ENCODE measurements around the gene HDAC10.

HDAC10 gene

GRCh38 chr22:50242406-50242949 lies 8.6 kb downstream of the HDAC10 start:
- no peak for DNase-seq (ENCODE audit: low read depth, low spot score)

- no peak for DNase-seq (ENCODE audit: low read depth, low spot score)
Measured at GRCh38 chr22:50238755-50239154, 12.3 kb downstream of the HDAC10 start.

GRCh38 chr22:50236731-50237409 lies 14.2 kb downstream of the HDAC10 start:
- no peak for DNase-seq (ENCODE audit: low read depth, low spot score)

GRCh38 chr22:50233223-50233622 lies 17.8 kb downstream of the HDAC10 start:
- no peak for DNase-seq (ENCODE audit: low read depth, low spot score)

GRCh38 chr22:50232481-50233151 lies 18.4 kb downstream of the HDAC10 start:
- DNase-seq (ENCODE audit: low read depth, low spot score), result no peak

DNA sequence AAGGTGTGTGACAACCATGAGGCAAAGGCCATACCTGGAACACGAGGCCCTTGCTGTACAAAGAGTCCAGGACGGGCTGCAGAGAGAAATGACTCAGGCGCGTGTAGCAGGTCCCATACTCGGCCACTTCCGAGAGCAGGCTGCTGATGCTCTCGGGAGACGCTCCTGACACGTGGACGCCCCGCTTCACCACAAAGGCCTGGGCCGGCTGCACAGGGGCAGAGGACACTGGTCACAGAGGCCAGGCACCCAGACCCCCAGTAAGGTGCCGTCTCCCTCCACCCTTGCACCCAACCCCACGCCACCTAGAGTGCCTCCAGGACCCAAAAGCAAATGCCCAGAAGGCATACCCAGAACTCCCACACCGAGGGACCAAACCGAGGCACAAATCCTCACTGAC lies 21.7 kb downstream of the HDAC10 start:
- DNase-seq (ENCODE audit: low read depth, low spot score), result no peak

DNA sequence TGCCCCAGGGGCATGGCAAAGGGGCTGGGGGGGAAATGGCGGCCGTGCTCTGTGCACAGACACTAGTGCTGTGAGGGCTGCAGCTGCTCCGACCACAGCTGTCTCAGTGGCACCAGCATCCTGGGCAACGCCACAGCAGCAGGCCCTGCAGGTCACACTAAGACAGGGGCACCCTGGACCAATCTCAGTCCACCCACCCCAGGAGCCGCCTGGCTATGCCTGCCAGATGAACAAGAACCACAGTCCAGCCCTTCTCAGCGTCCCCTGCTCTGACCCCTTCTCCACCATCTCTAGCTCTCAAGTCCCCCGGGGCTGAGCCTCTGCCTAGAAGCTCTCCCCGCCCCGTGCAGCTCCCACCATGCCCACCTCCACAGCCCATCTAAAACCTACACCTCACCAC lies 22.7 kb downstream of the HDAC10 start:
- no peak for DNase-seq (ENCODE audit: low read depth, low spot score)

- no peak for DNase-seq (ENCODE audit: low read depth, low spot score)
Measured at GRCh38 chr22:50227579-50228215, 23.4 kb downstream of the HDAC10 start.

- no peak for DNase-seq (ENCODE audit: low read depth, low spot score)
Measured at GRCh38 chr22:50226875-50227165, 24.2 kb downstream of the HDAC10 start.

DNA sequence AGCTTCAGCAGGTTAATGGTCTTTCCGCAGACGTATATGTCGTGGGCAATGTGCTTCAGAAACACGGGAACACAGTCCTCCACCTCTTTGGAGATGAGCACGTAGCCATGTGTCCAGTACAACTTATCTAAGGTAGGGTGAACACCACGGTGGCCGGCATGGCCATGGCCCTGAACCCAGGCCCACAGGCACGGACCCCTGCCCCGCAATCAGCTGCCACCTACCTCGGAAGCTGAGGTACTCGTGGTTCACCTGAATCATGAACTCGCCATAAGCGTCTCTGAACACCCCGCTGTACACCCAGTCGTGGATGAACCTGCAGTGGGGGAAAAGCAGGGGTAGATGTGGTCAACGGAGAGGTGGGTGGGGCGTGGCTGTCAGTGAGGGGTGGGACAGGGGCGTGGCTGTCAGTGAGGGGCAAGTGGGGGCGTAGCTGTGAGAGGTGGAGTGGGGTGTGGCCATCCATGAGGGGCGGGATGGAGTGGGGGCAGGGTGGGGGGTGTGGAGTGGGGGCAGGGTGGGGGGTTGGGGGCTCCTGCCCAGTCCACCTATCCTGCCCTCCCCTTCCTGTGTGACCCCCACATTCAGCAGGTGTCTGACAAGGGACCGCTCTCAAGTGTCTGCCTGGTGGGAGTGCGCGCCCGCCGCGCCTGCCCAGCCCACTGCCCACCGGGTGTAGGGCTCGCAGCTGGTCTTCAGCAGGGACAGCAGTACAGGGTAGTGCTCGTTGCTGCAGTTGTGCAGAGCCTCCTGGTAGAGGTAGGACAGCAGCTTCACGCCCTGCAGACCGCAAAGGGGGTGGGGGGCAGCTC lies 24.8 kb downstream of the HDAC10 start:
- no peak for DNase-seq (ENCODE audit: low read depth, low spot score)

DNA sequence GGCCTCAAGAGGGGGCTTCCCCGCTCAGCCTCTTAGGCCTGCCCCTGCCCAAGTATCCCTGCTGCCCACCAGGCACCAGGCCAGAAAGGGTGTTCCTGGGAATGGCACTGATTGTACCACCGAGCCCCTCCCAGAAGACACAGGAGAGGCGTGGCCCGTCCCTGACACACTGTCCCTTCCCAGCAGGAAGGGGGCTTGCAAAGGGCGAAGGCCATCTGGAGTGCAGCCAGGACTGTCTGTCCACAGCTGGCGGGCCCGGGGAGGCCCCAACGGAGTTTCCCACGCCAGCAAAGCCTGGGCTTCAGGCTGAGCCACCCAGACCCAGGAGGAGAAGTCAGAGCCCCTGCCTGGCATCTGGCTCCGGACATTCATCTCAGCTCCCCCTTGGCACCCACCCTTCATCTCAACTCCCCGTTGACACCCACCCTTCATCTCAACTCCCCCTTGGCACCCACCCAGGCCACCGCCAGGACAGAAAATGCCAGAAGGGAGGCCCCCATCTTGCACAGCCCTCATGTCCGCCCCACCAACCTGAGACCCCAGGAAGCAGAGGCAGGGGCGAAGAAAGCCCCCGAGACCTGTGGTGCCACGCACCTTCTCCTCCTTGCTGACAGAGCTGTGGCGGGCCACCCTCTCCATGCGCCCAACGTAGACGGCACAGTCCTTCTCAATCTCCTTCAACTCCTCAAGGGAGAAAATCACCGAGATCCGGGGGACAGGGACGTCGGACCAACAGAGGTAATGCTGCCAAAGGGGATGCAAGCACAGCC lies 25.7 kb downstream of the HDAC10 start:
- DNase-seq (ENCODE audit: low read depth, low spot score), result no peak

DNA sequence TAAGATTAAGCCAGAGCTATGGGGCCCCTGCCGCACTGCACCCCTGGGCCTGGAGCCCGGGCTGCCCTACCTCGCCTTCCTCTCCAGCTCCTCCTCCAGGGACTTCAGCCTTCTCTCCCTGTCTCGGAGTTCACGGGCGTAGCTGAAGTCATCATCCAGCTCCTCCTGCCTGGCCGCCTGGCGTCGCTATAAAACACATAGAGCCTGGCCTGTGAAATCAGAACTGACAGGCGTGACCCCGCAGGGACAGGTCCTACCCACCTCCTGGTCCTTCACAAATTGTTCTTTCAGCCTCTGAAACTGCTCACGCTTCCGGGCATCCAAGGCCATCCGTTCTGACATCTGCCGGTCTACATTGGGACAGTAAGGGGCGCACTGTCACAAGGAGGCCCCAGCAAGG lies 27.0 kb downstream of the HDAC10 start:
- no peak for DNase-seq (ENCODE audit: low read depth, low spot score)

DNA sequence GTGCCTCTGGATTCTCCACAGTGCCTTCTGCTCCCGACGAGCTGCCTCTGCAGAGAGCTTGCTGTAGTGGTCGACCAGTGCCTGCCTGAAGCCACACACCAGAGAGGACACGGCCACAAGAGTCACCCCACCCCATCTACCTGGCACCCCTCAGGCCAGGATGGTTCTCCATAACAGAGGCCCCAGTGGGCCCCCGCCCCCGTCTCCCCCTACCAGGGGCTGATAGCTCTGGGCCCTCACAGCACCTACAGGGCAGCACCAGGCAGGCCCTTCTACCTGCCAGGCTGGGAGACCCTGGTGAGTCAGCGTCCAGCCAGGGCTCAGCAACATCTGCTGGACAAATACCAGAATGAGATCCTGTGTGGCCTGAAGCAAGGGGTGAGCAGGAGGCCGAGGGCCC lies 28.6 kb downstream of the HDAC10 start:
- no peak for DNase-seq (ENCODE audit: low read depth, low spot score)

- no peak for DNase-seq (ENCODE audit: low read depth, low spot score)
Measured at GRCh38 chr22:50221410-50222300, 29.4 kb downstream of the HDAC10 start.

GRCh38 chr22:50220603-50221409 lies 30.3 kb downstream of the HDAC10 start:
- no peak for DNase-seq (ENCODE audit: low read depth, low spot score)

DNA sequence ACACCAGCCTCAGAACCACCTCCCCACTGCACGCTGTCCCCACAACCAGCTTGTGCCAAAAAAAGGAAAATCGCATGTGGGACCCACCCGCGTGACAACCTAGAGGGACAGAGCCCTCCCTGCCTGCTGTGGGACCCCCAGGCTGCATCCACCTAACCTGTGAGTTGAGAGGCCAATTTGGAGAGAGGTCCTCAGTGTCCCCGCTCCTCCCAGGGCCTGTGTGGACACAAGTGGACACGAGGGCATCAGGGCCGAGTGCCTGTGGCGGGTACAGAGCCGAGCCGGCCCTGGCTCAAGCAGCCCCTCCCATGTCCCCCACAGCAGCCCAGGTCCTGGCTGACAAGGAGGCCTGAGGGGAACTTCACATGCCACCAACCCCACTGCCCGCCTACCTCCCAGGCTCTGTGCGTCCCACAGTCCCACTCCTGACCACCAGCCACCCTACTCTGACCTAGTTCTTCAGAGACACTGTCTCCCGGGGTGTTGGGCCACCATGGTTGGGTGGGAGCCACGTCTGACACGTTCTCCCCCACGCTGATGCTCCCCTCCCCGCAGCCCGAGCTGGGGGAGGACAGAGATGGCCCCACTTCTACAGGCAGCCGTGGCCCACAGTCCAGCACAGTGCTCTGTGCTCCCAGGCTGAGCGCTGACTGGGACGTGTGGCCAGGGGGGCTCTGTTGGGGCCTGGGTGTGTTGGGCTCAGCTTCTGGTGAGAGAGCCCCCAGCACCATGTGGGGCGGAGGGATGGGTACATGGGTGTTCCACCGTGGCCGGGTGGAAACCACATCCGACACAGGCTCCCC lies 31.1 kb downstream of the HDAC10 start:
- DNase-seq (ENCODE audit: low read depth, low spot score), result no peak

DNA sequence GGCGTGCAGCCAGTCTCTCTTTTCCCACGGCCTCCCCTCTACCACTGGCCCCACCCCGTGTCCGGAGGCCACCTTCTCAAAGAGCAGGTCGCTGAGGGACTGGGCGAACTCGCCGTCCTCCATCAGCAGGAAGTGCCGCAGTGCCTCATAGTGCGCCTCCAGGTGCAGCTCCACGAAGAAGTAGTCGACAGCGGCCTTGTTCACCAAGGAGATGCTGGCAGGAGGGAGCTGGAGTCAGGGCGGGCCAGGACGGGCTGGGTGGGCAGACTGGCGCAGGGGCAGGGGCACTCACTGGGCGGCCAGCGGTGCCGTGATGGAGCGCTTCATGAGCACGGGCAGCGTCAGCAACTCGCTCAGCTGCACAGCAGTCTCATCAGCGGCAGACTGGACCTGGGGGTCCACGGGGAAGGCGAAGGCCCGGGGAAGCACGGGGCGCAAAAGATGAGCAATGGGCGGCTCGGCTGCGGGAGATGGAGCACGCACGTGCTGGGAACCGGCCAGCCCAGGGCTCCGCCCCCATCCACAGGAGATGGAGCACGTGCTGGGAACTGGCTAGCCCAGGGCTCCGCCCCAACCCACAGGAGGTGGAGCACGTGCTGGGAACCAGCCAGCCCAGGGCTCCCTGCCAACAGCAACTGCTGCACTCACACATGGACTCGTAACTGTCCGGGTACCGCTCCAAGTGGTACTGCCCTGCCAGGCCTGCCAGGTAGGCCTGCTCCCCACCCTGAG lies 31.9 kb downstream of the HDAC10 start:
- DNase-seq (ENCODE audit: low read depth, low spot score), result no peak

All from activated naive CD8-positive, alpha-beta T cell treated with anti-CD3 and anti-CD28 coated beads, Interleukin-2, amount 50 U/mL, for 16 hours (primary cell).